Activated naive CD4-positive, alpha-beta T cell treated with Interleukin-2 at 50 U/mL for 16 hours (primary cell): ENCODE results near the gene ZNF148.

Source experiments
- DNase-seq: peaks from one replicate; pipeline ENCODE4 v3.0.0-alpha.2; 2020

ZNF148 gene

DNA sequence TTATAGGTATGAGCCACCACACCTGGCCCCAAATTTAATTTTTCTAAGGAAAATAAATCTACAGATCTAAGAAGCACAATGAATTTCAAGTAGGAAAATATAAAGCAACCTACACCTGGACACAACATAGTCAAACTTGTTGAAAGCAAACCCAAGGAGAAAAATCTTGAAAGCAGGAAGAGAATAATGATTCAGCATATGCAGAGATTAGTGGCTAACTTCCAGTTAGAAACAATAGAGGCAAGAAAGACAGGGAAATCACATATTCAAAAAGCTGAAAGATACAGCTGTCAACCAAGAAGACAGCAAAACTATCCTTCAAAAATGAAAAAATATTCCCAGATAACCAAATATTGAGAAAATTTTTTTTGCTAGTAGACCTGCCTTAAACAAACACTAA is 49.4 kb downstream of the ZNF148 start:
- no peak for DNase-seq

DNA sequence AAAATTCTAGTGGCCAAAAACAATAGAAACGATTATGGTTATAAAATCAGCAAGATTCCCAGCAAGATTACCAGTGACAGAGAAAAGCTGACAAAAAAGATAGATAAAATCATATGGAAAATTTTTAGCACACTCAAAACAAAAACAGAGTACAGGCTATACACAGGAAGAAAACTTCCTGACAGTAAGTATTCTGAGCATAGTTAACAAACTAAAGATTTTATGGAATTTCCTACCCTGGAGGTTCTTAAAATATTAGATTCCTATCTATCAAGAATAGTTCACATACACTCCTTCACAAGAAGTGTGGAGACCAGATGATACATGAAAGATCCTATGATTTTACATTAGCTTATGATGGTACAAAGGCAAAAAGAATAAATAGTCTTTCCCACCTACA is 50.8 kb downstream of the ZNF148 start:
- DNase-seq = no peak

DNA sequence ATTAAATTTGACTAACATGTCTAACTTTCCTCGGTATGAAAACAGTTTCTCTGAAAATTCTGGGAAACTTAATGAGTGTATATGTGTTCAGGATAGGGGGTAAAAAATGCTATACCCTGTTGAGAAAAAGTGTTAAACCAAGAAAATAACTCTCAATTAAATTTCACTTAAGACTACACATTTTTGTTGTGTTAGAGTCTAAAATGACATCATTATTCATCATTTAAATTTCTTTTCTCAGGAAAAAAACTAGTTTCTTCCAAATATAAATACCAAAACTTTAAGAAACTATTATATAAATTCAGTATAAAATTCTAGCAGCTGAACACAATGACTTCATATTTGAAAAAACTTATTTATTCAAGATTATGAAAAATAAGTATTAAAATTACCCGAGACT is 52.2 kb downstream of the ZNF148 start:
- no peak for DNase-seq

DNA sequence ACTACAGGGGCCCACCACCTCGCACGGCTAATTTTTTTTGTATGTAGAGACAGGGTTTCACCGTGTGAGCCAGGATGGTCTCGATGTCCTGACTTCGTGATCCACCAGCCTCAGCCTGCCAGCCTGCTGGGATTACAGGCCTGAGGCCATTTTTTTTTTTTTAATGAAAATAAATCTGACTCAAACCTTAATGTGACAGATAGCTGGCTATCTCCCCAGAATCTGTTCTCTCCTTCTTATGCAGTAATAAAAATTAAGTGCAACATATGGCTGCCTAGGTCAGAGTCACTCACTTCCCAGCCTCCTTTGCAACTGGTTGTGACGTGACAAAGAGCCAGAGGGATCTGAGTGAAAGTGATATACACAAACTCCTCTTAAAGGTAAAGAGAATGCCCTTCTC is 53.0 kb downstream of the ZNF148 start:
- DNase-seq = no peak

DNA sequence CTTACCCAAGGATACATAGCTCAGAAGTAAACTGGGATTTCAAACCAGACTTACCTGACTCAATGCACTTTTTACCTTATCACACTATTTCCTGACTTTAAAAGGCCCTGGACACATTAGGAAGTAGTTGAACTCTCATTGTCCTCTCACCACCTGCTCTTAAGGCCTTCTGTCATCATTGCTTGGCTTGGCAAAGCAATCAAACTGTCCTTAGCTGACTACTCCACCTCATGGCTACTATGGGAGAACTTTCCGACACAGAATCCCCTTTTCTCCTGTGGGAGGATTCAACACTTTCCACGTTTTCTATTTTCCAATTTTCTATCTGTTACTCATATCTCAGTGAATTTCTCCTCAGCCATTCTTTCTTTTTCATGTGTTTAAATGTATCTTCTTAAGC is 55.4 kb downstream of the ZNF148 start:
- no peak for DNase-seq

DNA sequence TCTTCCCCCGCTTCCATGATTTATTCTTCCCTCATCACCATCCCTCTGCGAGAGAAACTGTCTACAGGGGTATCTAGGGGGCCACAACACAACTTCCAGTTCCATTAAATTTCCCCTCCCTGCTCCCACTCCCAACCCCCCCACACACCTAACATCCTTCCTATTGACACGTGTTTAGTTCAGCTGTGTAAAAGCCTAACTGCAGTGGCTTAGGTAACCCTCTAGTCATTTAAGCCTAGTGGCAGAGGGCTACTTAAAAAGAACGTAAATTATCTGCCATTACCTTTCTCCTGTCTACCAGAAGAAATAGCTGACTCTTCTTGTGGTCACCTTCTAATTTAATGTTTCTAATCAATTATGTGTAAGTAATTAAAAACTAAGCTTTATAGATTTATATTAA is 56.3 kb downstream of the ZNF148 start:
- DNase-seq = no peak

DNA sequence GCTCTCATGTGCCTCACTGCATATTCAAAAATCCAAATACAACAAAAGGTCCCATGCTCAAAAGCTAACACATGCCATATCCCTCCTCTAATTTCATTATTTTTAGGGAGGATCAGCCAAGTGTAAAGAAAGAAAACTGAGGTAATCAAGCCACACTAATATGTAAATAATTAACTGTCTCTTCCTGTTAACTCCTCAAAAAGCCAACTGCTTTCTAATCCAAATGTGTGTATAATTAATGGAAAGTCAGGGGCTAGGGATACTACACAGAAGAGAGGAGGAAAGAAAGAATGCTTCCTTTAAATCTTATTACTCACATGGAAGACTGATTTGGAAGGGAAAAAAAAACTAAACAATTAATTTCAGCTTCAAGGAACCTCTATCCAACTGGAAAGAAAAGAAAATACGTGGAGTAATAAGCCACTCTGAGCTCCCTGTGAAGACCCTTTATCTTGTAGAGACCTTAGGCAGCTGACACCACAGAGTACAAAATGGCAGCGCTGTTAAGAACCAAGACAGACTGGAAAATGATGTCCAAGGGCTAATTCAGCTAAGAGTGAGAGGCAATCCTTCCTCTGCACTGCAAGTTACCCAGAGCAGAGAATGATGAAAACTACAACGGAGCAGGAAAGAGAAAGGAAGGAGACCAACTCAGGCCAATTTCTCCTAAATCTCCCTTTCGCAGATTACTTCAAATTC is 56.8 kb downstream of the ZNF148 start:
- no peak for DNase-seq

DNA sequence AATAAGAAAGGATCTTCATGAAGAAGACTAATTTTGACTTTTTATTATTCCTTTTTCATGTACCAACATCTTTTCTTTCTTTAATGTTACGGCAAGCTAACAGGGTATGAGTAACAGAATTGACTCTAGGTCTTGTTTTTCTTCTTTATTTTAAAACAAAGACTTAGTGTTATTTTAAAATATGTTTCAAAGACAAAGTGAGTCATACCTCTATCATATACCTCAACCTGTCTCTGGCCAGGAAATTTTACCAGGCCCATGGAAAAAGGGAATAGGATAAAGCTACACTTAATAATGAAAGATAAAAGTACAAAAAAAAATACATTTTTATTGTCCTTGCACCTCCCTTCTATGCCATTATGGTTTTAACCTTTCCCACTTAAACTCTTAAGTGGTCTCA is 57.4 kb downstream of the ZNF148 start:
- DNase-seq = no peak

DNA sequence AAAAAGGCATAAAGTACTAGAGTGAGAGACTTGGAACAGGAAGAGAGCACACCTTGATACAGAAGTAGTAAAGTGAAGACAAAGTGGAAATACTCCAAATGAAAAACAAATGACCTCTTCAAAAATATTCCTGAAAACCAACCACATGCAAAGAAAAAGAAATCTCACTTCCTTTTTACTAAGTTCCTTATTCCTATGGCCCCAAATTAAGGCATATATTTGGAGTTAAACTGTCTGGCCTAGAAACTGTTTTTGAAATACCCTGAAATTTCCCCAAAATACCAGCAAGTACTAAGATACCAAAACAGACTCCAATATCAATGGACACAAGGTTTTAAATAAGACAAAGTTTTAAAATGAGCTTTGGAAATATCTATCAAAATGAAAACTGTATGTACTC is 58.2 kb downstream of the ZNF148 start:
- DNase-seq = no peak

DNA sequence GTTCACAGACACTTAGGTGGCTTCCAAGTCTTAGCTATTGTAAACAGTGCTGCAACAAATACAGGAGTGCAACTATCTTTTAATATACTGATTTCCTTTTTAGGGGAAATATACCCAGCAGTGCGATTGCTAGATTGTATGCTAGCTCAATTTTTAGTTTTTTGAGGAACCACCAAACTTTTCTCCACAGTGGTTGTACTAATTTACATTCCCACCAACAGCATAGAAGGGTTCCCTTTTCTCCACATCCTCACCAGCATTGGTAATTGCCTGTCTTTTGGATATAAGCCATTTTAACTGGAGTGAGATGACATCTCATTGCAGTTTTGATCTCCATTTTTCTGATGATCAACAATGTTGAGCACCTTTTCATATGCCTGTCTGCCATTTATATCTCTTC is 58.9 kb downstream of the ZNF148 start:
- no peak for DNase-seq

DNA sequence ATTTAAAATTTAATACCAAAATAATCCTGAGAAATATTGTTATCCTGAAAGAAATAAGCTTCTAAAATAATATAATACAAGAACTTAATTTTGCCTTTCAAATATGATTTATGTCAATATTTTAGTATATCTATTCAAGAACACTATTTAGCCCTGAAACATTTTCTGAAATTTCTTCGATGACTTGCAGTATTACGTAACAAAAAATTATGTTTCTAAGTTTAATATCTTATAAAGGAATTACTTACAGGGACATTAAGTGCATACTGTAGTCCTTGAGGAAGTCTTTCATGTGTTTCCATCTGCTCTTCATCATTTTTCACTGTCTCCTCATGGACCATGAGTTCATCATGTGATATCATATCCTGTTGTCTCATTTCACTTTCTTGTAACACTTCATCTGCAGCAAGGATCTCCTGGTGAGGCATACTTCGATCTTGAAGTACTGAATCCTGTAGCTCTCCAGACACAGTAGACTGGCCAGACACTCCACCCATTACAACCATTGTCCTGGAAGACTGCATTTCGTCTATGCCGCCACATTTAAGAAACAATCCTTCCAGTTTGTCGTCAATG is 62.0 kb downstream of the ZNF148 start:
- no peak for DNase-seq

DNA sequence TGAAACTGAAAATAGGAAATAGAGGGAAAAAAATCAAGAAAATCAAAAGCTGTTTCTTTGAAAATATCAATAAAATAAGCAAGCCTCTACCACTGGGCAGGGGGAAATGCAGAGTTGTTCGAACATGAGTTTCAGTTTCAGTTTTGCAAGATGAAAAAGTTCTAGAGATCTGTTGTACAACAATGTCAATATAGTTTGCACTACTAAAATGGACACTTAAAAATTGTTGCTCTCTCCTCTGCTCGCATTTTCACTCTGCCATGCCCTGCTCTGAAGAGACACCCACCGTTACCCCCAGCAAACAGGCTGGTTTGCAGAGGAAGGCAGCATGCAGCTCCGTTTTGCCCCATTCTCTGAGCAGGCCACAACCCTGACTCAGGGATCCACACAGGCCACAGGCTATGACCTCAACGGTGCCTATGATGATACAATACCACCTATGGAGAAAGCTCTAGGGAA is 64.5 kb downstream of the ZNF148 start:
- DNase-seq = peak; percentile 51

DNA sequence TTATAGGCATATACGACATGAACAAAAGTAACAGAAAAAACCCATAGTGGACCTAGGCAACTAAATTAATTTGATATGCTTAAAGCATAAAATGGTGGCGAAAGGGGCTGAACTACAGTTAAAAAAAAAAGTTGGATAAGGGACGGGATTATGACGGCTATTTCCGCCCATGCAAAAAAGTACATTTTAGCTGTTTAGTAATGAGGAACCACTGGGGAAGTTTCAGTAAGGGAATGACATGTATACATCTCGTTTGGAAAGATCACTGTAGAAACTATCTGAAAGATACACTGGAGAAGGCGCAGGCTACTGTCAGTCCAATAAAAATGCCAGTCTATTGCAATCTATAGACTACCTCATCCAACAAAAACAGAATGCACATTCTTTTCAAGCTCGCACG is 65.6 kb downstream of the ZNF148 start:
- DNase-seq = no peak

DNA sequence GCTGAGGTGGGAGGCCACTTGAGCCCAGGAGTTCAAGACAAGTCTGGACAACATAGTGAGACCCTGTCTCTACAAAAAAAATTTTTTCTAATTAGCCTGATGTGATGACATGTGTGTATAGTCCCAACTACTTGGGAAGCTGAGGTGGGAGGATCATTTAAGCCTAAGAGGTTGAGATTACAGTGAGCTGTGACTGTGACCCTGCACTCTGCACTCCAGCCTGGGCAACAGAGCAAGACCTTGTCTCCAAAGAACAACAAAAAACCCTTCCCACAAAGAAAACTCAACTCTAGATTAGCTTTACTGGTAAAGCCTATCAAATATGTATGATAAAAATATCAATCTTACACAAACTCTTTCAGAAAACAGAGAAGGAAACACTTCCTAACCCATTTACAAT is 68.5 kb downstream of the ZNF148 start:
- DNase-seq = no peak

DNA sequence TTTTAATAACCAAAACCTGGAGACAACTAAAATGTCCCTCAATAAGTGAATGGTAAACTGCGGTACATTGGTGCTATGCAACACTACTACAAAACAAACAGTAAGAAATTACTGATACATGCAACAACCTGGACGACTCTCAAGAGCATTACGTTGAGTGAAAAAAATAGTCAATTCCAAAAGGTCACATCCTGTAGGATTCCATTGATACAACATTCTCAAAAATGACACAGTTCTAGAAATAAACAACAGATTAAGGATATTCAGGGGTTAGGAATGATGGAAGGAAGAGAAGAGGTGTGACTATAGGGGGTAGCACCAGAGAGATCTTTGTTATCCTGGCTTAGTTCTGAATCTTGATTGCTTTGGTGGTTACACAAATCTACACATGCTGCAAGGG is 72.2 kb downstream of the ZNF148 start:
- DNase-seq = no peak

DNA sequence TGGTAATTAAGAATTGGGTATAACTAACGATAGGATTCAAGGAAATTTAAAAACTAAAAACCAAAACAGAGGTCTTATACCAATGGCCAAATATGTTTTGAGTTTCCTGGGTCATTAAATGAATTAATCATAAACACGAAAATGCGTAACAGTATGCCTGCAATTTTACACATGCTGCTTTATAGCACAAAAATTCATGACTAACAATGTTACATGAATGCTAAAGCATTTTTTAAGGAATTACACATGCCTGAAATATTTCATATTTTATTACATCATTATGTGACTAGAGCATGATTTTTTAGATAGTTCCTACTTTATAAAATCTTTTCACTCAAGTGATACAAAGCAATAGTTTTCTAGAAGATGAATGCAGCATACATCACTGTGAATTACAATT is 74.7 kb downstream of the ZNF148 start:
- DNase-seq = no peak

DNA sequence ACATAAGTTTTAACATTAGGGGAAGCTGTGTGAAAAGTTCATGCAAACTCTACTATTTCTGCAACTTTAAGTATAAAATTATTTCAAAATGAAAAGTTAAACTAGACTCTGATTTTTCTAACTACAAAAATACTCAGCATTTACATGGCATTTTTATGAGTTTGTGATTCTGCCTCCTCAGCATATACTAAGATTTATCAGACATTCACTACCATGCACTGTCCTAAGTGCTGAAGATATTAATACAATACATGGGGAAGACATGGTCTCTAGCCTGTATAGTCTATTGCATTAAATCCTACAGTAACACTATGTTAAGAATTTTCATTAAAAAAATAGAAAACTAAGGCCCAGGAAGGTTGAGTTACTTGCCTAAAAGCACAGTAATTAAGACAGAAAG is 80.7 kb downstream of the ZNF148 start:
- DNase-seq = no peak

DNA sequence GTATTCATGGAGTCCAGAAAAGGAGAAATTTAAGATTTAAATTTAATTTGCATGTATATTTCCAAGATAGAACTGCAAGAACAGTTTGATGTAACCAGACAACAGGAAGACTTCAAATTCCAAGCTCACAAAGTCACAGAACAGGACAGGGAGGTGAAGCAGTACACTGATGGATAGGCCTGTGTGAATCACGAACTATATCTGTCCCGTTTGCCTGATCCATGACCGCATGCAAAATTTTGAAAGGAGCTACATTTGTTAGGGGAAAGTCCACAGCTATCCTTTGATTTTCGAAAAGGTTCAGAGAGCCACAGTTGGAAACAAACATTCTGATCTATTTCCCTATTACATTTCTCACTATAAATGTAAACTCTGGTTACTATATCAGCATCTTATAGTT is 83.1 kb downstream of the ZNF148 start:
- DNase-seq = no peak

DNA sequence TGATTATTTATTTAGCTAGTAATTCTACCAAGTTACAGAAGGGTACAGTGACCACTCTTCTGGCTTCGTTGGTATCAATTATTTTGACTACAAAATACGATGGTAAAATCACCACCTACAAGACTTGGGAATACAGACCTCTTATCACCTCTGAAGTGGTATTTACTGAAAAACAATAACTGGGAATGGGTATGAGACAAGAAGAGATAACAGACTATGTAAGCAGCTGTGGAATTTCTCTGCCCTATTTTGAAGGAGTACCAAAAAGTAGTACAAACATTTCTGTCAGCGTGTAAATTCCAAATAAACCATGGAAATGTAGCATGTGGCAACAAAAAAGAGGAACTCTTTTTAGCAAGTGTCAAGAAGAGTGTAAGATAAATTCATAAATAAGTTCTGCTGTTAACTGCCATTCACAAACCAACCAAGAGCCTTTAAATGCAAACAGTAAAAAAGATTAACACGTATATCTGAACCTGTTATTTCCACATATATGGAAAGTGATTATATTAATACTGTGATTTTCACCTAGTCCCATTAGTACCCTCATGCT is 85.6 kb downstream of the ZNF148 start:
- no peak for DNase-seq

DNA sequence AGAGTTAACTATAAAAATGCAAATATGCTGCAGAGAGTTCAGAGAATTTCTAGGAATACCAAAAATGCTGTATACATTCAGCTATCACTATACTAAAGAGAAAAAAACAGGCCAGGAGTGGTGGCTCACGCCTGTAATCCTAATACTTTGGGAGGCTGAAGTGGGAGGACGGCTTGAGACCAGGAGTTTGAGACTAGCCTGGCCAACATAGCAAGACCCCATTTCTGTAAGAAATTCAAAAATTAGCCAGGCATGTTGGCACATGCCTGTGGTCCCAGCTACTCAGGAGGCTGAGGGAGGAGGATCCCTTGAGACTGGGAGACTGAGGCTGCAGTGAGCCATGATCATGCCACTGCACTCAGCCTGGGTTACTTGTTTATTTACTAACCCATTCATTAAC is 87.9 kb downstream of the ZNF148 start:
- no peak for DNase-seq

DNA sequence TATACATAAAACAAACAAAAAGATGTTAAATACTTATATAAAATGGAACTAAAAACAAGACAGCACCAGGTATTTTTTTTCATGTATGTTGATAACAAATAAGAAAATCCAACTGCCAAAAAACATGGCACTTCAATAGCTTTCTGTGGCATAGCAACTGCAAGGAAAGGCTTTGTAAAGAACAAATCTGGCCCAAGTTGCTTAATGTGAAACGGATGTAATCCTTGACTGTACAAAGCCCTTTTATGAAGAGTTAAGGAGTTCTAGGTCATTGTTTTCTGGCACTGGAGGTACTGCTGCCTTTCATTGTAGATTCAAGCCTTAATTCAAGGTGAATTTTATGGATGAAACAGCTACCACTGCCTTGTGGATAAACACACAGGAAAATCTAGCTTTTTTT is 93.7 kb downstream of the ZNF148 start:
- DNase-seq = no peak

DNA sequence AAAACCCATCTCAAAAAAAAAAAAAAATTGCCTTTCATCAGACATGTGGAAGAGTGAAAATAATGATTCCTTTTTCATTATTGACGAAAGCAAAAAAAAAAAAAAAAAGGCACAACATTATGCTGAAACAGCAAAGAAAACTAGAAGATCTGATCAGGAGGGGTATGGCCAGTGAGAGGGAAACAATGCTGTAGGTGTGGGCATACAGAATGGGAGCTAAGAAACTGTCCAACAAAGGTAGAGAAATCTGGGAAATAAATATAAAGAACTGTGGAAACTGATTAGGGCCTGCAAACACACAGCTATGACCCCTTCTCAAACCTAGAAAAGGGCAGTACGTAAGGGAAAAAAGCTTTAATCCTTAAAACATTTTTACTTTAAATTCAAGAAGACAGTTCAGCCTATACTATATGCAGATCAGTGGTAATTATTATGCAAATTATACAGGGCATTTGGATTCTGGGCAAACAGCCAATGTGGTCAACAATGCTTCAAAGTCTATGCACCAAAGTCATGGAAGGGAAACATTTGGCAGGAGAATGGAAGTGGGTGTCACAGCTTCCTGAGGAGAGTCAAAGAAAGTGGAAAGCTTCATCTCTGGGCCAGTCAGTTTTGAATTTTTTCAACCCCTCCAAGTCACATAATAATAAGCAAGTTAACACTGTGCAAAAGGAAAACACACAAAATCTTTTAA is 94.3 kb downstream of the ZNF148 start:
- no peak for DNase-seq

DNA sequence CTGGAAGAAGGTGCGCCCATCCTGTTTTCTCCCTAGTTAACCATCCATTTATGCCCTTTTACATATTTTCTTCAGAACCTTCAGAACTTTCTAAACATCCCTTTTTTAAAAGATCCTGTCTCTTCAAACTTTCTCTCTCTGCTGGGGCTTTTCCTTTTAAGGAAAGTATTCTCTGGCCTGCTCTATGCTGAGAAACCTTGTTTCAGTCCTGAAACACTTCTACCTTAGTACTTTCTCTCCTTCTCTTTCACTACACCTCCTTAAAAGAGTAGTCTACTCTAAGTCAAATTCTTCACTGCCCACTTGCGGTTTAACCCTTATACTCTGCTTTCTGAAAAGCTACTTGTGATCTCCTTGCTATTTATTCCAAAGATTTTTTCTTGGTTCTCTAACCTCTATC is 97.0 kb downstream of the ZNF148 start:
- no peak for DNase-seq

DNA sequence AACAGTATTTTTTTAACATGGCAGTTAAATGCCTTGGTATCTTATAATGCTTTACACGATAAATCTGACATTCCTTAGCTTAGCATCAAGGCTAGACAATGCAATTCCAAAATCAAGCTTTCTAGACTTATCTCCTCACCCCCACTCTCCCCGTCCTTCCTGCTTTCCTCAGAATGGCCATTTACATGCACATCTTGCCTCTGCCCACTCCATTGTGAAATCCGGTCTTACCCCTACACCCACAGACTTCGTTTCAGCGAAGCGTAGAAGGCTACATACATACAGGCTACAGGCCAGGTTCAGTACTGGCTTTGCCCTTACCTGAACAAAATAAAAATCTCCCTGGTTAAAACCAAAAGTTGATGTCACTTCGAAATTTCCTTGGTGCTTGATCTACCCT is 104.0 kb downstream of the ZNF148 start:
- DNase-seq = no peak
